Effector memory CD4-positive, alpha-beta T cell (primary cell): ENCODE results near the gene PPP2R2C.
A peak's percentile ranks its signal among the peaks of the same experiment; 100 is the strongest.

Experiments used
- DNase-seq, 3 donors: peaks; one replicate each; pipeline ENCODE4 v3.0.0-alpha.2; 2020
- H3K27ac ChIP-seq: 2 replicates; pipeline ENCODE4 v1.7.0; 2013; ENCODE audit warnings: mild to moderate bottlenecking, low read length, moderate library complexity; ENCODE audit not compliant: insufficient read depth, poor library complexity, severe bottlenecking
- H3K27me3 ChIP-seq: replicated peaks from 2 replicates; pipeline ENCODE4 v1.7.0; 2013; ENCODE audit warnings: mild to moderate bottlenecking, low read length; ENCODE audit not compliant: insufficient read depth, control insufficient read depth, poor library complexity, severe bottlenecking
- H3K36me3 ChIP-seq: 2 replicates; pipeline ENCODE4 v1.7.0; 2013; ENCODE audit warnings: mild to moderate bottlenecking, low read length, moderate library complexity; ENCODE audit not compliant: control insufficient read depth, insufficient read depth
- H3K4me1 ChIP-seq: 2 replicates; pipeline ENCODE4 v1.7.0; 2013; ENCODE audit warnings: low read length, mild to moderate bottlenecking; ENCODE audit not compliant: control insufficient read depth, insufficient read depth, poor library complexity, severe bottlenecking
- H3K4me3 ChIP-seq: 2 replicates; pipeline ENCODE4 v1.7.0; 2013; ENCODE audit warnings: low read length, low read depth, mild to moderate bottlenecking; ENCODE audit not compliant: insufficient read depth, poor library complexity, severe bottlenecking
- H3K9me3 ChIP-seq: 2 replicates; pipeline ENCODE4 v1.7.0; 2013; ENCODE audit warnings: mild to moderate bottlenecking, low read length, moderate library complexity; ENCODE audit not compliant: control insufficient read depth

Gene PPP2R2C

DNA sequence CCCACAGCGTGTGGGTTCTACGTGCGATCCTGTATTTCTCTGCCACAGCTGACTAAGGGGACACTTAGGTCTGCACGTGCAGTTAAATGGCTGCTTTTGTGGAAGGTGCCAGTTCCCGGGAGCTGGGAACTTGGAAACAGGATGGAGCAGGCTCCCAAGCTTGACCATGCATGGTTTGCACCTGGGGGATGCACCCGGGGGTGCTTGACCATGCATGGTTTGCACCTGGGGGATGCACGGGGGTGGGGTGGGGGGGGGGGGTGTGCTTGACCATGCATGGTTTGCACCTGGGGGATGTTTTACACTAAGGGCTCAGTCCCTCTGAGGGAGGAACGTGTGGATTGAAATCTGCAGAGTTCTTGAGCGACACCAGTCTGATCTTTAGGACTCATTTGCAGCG, 197.1 kb downstream of the PPP2R2C start:
- Histone ChIP-seq H3K27me3 (no peaks in the 10 kb centered on the region), H3K4me3 (no peak overlapping the region), H3K9me3 (no peaks in the 10 kb centered on the region), H3K36me3 (no peaks in the 10 kb centered on the region), H3K27ac (no peak overlapping the region), H3K4me1 (peaks cover 13% of the 10 kb centered on the region)
- no peak for DNase-seq

DNA sequence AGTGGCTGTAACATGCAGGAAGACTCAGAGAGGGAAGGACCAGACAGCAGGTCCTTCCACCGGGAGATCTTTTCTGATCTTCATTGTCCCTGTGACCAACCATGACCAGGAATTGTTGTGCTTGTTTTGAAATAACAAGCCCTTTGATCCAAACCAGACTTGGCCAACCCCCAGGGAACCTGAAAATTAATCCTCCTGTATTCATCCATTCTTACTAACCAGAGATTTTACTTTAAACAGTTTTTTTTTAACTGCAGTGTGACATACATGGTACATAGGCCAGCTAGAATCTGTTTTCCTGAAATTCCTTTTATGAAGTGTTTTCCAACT, 198.8 kb downstream of the PPP2R2C start:
- H3K4me3 ChIP-seq, result no peak overlapping the region
- DNase-seq, result no peak
- H3K27ac ChIP-seq, result no peak overlapping the region
- no peaks in the 10 kb centered on the region for H3K36me3 ChIP-seq
- H3K4me1 ChIP-seq, result peaks cover 9% of the 10 kb centered on the region
- H3K27me3 ChIP-seq, result no peaks in the 10 kb centered on the region
- H3K9me3 ChIP-seq, result no peaks in the 10 kb centered on the region

DNA sequence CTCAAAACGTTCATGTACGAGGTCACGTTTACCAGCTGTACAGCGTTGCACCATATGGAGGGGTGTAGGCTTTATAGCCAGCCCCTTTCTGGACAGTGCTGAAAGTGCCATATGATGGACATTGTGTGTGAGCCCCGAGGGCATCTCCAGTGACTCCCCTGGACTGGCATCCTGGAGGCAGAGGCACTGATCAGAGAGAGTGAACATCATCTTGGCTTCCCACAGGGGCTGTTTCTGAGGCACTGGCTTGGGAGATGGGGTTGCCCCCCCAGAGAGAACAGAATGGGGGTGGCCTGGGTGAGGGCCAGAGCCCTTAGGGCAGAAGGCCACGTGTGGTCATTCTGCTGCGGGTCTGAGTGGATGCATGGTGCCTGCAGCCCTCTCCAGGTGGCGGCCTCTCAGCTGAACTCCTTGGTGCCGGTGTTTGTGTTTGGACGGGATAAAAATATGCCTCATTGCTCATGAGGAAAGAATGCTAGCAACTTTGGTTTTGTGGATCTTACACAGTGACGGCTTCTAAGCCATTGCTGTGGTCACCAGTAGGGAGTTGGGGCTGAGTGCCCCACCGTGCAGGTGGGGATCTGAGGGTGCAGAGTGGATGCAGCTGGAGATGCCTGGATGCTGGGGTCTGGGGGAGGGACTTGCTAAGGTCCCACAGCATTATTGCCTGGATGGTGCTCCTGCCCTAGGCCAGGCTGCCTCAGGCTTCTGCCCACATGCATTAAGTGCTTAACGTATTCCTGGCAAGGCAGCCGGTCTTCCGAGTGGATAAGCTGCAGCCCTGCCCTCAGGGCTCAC, 199.4 kb downstream of the PPP2R2C start:
- Histone ChIP-seq H3K27ac (no peak overlapping the region), H3K4me1 (peaks cover 4% of the 10 kb centered on the region)
- no peak for DNase-seq

DNA sequence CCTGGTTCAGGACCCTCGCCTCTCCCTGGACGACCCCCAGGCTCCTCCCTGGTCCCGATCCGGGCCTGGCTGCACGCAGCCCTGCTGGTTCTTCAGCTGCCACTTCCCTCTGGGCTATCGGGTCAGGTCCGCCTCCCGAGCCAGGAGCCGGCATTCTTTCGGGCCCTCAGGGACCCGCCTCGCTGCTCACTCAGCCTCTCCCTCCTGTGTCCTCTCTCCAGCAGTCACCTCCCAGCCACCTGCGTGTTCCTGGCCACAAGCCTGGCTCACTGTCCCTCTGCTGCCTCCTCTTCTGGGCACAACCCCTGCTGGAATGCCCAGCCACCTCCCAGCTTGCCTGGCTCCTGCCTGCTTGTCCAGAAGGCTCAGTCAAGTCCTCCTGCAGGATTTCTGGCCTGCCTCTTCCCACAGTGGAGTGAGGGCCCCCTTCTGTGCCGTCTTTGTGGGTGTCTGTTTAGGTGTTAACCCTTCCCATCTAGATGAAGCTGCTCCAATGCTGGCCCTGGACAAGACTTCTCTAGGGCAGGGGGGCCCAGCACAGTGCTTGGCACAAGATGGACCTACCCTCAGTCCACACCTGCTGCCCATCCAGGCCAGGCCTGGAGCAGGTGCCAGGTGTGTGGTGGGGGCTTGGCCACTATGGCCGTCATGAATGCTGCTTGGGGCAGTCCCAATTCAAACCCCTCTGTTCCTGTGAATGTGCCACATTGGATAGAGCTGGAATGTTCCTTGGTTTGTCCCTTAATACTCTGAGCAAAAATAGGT, 200.5 kb downstream of the PPP2R2C start:
- DNase-seq, result no peak
- Histone ChIP-seq H3K4me1 (peaks cover 4% of the 10 kb centered on the region), H3K27ac (no peak overlapping the region)

More for the DNA sequence above, 199.4 kb downstream of the PPP2R2C start:
- H3K9me3 ChIP-seq, result no peaks in the 10 kb centered on the region
- no peak overlapping the region for H3K4me3 ChIP-seq
- H3K27me3 ChIP-seq, result no peaks in the 10 kb centered on the region
- H3K36me3 ChIP-seq, result no peaks in the 10 kb centered on the region

DNA sequence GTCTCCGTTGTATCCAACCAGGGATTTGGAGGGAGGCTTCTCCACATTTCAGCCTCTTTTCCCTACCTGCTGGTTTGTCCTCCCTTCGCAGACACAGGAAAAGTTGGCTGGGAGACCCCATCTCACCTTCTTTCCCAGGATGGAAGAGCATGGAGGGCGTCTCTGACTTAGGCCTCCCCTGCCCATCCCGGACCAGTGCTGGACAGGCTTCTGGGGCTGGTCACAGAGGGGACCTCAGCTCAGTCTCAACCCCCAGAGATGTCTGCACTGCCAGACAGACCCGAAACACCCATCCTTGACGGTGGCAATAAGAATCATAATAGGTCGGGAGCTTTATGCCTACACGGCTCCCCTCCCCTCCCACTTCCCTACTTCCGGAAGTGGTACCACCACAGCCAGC, 201.2 kb downstream of the PPP2R2C start:
- peaks cover 4% of the 10 kb centered on the region for H3K4me1 ChIP-seq
- H3K36me3 ChIP-seq, result no peaks in the 10 kb centered on the region
- no peak overlapping the region for H3K27ac ChIP-seq
- H3K27me3 ChIP-seq, result no peaks in the 10 kb centered on the region
- no peaks in the 10 kb centered on the region for H3K9me3 ChIP-seq
- no peak for DNase-seq
- H3K4me3 ChIP-seq, result no peak overlapping the region

More for the DNA sequence above, 200.5 kb downstream of the PPP2R2C start:
- Histone ChIP-seq H3K9me3 (no peaks in the 10 kb centered on the region), H3K4me3 (no peak overlapping the region), H3K36me3 (no peaks in the 10 kb centered on the region), H3K27me3 (no peaks in the 10 kb centered on the region)

DNA sequence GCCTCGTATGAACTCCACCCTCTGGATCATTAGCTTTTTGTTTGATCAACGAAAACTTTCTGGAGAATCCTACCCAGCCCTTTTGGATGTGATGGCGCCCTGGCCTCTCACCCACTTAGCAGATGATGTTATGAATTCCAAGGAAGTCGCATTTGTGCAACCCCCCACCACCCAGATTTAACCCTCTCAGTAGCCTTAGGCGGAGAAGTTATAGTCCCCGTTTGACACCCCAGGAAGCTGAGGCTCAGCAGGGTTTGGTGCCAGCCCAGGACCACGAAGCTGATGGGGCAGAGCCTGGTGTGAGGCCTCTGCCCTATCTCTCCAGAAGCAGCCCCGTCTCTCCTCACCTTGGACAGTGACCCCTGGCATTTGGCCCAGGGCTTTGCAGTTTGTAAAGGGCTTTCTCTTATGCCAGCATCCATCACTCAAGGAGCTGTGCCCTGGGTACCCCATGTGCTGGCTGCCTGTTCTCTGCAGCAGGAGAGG, 201.7 kb downstream of the PPP2R2C start:
- H3K9me3 ChIP-seq, result no peaks in the 10 kb centered on the region
- no peaks in the 10 kb centered on the region for H3K27me3 ChIP-seq
- no peak for DNase-seq
- peak overlapping the region; percentile 38 for H3K4me3 ChIP-seq
- peaks cover 4% of the 10 kb centered on the region for H3K4me1 ChIP-seq
- no peaks in the 10 kb centered on the region for H3K36me3 ChIP-seq
- no peak overlapping the region for H3K27ac ChIP-seq
